SU-DHL-6 (cell line): ENCODE results near the gene POU2AF3.

ENCODE experiments used
- H2AFZ ChIP-seq: fragments of 200-600 bp; sonication (generic); 2 replicates; pipeline ENCODE4 v1.6.1; 2014; ENCODE audit warnings: low read depth, mild to moderate bottlenecking, moderate library complexity, mixed read lengths, antibody characterized with exemption, low read length; ENCODE audit not compliant: severe bottlenecking
- H3F3A ChIP-seq: fragments of 200-600 bp; shearing (Covaris generic); 2 replicates; pipeline ENCODE4 v1.6.0; 2016; ENCODE audit warnings: antibody characterized with exemption, mild to moderate bottlenecking; ENCODE audit not compliant: insufficient read depth
- H3K27ac ChIP-seq: fragments of 200-600 bp; sonication (generic); 2 replicates; pipeline ENCODE4 v1.5.1; 2016; ENCODE audit warnings: low read depth, mild to moderate bottlenecking, low read length, moderate library complexity, mixed read lengths
- H3K27me3 ChIP-seq: fragments of 200-600 bp; sonication (generic), shearing (Covaris generic); 2 replicates; pipeline ENCODE4 v1.6.0; 2014; ENCODE audit warnings: mild to moderate bottlenecking, low read length
- H3K36me3 ChIP-seq: fragments of 200-600 bp; sonication (generic); 2 replicates; pipeline ENCODE4 v1.6.1; 2014; ENCODE audit warnings: mild to moderate bottlenecking, low read length, mixed read lengths
- H3K4me2 ChIP-seq: fragments of 300-600, 200-600 bp; shearing (Covaris generic), sonication (generic); 2 replicates; pipeline ENCODE4 v1.6.0; 2014; ENCODE audit warnings: low read length, low read depth, mild to moderate bottlenecking; ENCODE audit not compliant: poor library complexity, severe bottlenecking
- H3K4me3 ChIP-seq: fragments of 200-600 bp; sonication (generic); 2 replicates; pipeline ENCODE4 v1.5.1; 2014; ENCODE audit warnings: antibody characterized with exemption, low read length, mild to moderate bottlenecking, mixed read lengths; ENCODE audit not compliant: insufficient read depth, poor library complexity, severe bottlenecking
- H3K79me2 ChIP-seq: fragments of 200-600 bp; sonication (generic); 2 replicates; pipeline ENCODE4 v1.6.1; 2014; ENCODE audit warnings: mild to moderate bottlenecking, low read length, moderate library complexity; ENCODE audit not compliant: insufficient read depth
- H3K9ac ChIP-seq: fragments of 200-600 bp; sonication (generic); 2 replicates; pipeline ENCODE4 v1.7.0; 2014; ENCODE audit warnings: mild to moderate bottlenecking, low read length
- H3K9me2 ChIP-seq: fragments of 200-600 bp; sonication (generic); replicated peaks from 2 replicates; pipeline ENCODE4 v1.6.1; 2014; ENCODE audit warnings: low read length; ENCODE audit not compliant: insufficient read depth
- H3K9me3 ChIP-seq: fragments of 200-600 bp; sonication (generic); 2 replicates; pipeline ENCODE4 v1.6.1; 2014; ENCODE audit warnings: low read length, mixed read lengths; ENCODE audit not compliant: insufficient read depth
- H4K20me1 ChIP-seq: fragments of 200-600 bp; sonication (generic); 2 replicates; pipeline ENCODE4 v1.6.1; 2014; ENCODE audit warnings: low read depth, mild to moderate bottlenecking, antibody characterized with exemption, low read length, moderate library complexity, mixed read lengths
- EZH2phosphoT487 ChIP-seq: fragments of 200-600 bp; sonication (generic), shearing (Covaris generic); conservative IDR thresholded peaks from 2 replicates; pipeline ENCODE4 v1.6.1; 2018; ENCODE audit warnings: mild to moderate bottlenecking, antibody characterized with exemption, low read length, moderate library complexity, mixed read lengths
- TF ChIP-seq, protein P1 (sequence below): fragments of 200-600 bp; sonication (generic); IDR thresholded peaks from one replicate; pipeline ENCODE4 v1.5.1; 2017; ENCODE audit warnings: antibody characterized with exemption, mild to moderate bottlenecking, low read length, moderate library complexity; ENCODE audit not compliant: insufficient read depth, poor library complexity, severe bottlenecking

The POU2AF3 gene, protein sequence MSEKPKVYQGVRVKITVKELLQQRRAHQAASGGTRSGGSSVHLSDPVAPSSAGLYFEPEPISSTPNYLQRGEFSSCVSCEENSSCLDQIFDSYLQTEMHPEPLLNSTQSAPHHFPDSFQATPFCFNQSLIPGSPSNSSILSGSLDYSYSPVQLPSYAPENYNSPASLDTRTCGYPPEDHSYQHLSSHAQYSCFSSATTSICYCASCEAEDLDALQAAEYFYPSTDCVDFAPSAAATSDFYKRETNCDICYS

DNA sequence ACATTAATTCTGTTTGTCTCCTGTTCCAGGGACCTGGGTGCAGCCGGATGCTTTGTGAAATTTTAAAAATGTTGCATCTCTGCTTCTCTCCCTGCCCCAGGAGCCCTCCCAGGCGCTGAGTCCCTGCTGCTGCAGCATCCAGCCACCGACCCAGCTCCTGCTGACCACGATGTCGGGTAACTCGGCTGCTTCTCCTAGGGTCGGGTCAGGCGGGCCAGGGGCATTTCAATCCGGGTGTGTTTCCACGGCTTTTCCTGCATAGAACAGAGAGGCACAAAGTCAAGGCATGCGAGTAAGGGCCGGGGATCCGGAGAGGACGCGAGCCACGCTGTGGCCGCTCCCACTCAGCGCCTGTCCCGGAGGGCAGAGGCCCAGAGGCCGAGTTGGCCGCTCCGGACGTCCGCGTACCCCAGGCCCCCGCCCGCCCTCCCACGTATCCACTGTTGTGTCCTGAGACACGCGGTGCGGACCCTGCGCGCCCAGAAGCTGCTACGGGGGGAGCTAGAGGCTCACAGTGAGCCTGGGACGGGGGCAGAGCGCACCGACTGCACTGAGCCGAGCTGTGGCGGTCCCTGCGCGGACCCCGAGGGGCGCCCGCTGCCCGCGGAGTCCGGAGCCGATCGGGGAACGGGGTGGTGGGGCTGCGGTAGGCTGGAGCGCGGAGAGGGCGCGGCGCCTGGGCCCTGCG lies at the start of gene POU2AF3:
POU2AF3 (plus strand) TSS at position 134 of the 688 bp plus-strand sequence; CDS start at position 170, 36 bp downstream.
- no peak within 1 kb of the TSS for H2AFZ ChIP-seq
- no peaks in the 10 kb centered on the region for H3F3A ChIP-seq
- H3K9me3 ChIP-seq: no peaks in the 10 kb centered on the region
- TF ChIP-seq, protein P1, sequence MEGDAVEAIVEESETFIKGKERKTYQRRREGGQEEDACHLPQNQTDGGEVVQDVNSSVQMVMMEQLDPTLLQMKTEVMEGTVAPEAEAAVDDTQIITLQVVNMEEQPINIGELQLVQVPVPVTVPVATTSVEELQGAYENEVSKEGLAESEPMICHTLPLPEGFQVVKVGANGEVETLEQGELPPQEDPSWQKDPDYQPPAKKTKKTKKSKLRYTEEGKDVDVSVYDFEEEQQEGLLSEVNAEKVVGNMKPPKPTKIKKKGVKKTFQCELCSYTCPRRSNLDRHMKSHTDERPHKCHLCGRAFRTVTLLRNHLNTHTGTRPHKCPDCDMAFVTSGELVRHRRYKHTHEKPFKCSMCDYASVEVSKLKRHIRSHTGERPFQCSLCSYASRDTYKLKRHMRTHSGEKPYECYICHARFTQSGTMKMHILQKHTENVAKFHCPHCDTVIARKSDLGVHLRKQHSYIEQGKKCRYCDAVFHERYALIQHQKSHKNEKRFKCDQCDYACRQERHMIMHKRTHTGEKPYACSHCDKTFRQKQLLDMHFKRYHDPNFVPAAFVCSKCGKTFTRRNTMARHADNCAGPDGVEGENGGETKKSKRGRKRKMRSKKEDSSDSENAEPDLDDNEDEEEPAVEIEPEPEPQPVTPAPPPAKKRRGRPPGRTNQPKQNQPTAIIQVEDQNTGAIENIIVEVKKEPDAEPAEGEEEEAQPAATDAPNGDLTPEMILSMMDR: no peak
- no peak for TF ChIP-seq EZH2phosphoT487
- no peak within 1 kb of the TSS for H3K27ac ChIP-seq
- H3K9ac ChIP-seq: no peak within 1 kb of the TSS
- H3K4me3 ChIP-seq: no peak within 1 kb of the TSS
- no peaks in the 10 kb centered on the region for H3K79me2 ChIP-seq
- no peaks in the 10 kb centered on the region for H3K27me3 ChIP-seq
- H4K20me1 ChIP-seq: no peaks in the 10 kb centered on the region
- no peaks in the 10 kb centered on the region for H3K36me3 ChIP-seq
- peak within 1 kb of the TSS; percentile 14 for H3K4me2 ChIP-seq
- H3K9me2 ChIP-seq: no peaks in the 10 kb centered on the region

DNA sequence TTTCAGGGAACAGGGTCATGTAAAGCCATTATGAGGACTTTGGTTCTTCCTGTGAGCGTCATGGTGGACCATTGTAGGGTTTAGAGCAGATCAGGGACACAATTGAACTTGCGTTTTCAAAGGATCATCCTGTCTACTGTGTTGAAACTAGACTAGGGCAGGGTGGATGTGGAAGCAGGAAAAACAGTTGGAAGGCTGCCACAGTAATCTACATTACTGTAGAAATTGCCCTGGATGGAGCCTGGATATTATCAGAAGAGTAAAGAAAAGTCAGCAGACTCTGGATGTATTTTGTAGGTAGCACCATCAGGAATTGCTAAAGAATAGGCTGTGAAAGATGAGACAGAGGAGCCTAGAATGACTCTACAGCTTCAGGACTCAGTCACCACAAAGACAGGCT lies 47.4 kb upstream of the POU2AF3 start:
- Histone ChIP-seq H2AFZ (peak overlapping the region; percentile 6), H4K20me1 (no peaks in the 10 kb centered on the region), H3F3A (no peaks in the 10 kb centered on the region), H3K9me2 (no peaks in the 10 kb centered on the region), H3K4me2 (no peak overlapping the region), H3K79me2 (no peaks in the 10 kb centered on the region), H3K27ac (no peak overlapping the region), H3K27me3 (no peaks in the 10 kb centered on the region), H3K9ac (no peak overlapping the region), H3K4me3 (no peak overlapping the region), H3K36me3 (no peaks in the 10 kb centered on the region), H3K9me3 (no peaks in the 10 kb centered on the region)
- TF ChIP-seq, protein P1: no peak
- no peak for TF ChIP-seq EZH2phosphoT487

DNA sequence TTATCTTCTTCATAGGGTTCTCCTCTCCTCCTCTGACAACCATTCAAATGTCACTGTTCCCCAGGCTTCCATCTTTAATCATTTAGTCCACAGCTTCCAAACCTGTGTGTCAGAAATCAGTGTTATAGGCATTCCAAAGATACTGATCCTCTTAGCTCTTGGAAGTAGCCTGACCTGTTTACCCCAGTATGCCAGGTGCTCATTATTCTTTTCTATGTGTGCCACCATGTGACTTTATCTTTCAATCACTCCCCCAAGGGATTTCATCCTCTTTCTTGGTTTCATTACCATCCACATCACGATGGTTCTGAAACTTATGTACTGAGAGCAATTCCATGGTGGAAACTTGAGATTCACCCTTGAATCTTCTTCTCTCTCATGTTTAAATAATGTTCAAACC lies 45.2 kb upstream of the POU2AF3 start:
- H3K79me2 ChIP-seq: no peaks in the 10 kb centered on the region
- H4K20me1 ChIP-seq: no peaks in the 10 kb centered on the region
- H3K9me2 ChIP-seq: no peaks in the 10 kb centered on the region
- no peaks in the 10 kb centered on the region for H3K9me3 ChIP-seq
- H3K27ac ChIP-seq: no peak overlapping the region
- no peaks in the 10 kb centered on the region for H3F3A ChIP-seq
- H2AFZ ChIP-seq: no peak overlapping the region
- H3K27me3 ChIP-seq: no peaks in the 10 kb centered on the region
- no peaks in the 10 kb centered on the region for H3K36me3 ChIP-seq
- no peak overlapping the region for H3K4me3 ChIP-seq
- TF ChIP-seq EZH2phosphoT487: no peak
- TF ChIP-seq, protein P1: no peak
- H3K9ac ChIP-seq: no peak overlapping the region
- H3K4me2 ChIP-seq: no peak overlapping the region
